NCI-H510A treated with DMSO at 0.1 percent for 48 hours (cell line): ENCODE results near the gene ADAMTS2.

Experiments used
- DNase-seq: peaks from one replicate; lab custom pipeline; 2025; lab: John Stamatoyannopoulos, UW

Gene ADAMTS2

DNA sequence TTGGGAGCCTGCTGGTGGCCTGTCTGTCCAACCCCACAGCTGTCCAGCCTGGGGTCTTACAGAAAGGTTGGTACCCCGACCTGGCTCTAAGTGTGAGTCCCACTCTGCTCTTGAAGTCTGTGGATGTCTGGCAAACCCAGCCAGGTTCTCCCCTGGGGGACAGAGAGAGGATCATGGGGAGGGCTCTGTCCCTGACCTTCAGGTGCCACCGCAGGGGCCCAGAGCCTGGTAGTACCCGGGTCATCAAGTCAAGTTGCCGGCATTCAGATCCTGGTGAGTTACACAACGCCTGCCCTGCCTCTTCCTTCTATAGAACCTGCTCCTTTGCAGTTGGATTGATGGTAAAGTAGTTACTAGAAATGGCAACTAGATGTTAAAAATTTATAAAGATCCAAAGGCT is 66.7 kb downstream of the ADAMTS2 start:
- no peak for DNase-seq

DNA sequence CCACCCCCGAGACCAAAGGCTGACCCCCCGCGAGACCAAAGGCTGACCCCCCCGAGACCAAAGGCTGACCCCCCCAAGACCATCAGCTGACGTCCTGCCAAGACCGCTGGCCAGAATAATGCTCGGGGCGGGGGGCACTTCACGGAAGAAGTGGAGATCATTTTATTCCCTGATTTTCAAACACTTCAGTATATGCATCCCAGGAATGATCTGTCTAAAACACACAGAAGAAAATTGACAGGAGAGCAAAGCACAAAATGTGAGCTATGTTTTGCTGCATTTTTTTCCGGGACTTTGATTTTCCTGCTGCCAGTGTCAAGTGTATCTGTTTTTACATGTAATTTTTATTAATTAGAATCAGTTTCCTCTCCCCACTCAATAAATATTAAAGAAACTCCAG is 67.1 kb downstream of the ADAMTS2 start:
- no peak for DNase-seq

DNA sequence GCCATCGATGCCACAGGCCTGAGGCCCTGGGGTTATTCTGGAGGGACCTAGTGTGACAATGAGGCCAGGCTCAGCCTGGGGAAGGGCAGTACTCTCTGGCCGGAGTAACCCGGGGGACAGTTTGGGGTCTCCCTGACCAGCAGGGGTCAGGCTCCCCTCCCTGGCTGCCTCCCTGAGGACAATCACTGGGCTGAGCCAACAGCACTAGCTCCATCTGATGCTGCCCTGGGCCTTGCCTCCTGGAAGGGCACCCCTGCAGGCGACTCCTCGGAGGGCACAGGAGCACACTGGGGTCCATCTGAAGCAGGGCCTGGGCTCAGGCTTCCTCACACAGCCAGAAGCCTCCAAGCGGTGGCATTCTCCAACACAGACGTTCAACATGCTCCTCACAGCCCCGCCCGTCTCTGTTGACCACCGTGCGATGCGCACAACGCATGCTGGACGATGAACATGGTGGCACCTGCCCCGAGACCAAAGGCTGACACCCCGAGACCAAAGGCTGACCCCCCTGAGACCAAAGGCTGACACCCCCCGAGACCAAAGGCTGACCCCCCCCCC is 68.3 kb downstream of the ADAMTS2 start:
- DNase-seq: no peak

DNA sequence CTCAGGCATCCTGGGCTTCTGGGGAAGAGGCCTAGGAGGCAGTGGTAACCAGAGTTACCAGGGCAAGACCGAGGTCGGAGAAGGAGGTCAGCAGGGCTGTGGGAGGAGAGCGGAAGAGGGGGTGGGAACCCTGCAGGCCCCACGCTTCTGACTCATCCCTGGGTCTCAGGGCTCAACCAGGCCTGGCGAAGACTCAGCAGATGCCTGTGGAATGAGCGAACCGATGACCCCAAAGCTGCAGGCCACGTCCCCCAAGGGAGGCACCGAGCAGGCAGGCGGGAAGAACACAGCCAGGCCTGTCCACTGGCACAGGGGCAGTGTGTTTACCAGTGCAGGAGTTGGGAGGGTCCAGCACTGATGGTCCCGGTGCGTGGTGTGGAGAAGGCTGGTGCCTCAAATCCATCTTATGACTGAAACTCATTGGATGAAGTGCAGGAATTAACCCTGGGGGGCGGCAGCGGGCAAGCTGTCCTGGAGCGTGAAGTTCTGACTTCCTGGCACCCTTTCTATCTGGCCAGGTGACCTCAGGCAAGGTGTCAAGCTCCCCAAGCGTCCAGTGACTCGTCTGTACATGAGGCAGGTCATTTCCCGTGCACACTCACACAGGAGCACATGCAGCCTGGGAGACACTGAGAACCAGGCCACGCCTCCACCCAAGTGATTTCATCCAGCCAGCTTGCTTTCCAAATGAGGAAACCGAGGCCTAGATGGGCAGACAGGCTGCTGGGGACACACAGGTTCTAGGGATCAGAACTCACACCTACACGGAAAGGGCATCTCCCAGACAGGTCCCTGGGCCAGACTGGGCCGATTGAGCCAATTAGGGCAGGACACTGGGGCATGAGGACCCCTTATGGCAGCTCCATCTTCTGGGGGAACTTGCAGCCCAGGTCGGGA is 69.1 kb downstream of the ADAMTS2 start:
- DNase-seq: no peak

DNA sequence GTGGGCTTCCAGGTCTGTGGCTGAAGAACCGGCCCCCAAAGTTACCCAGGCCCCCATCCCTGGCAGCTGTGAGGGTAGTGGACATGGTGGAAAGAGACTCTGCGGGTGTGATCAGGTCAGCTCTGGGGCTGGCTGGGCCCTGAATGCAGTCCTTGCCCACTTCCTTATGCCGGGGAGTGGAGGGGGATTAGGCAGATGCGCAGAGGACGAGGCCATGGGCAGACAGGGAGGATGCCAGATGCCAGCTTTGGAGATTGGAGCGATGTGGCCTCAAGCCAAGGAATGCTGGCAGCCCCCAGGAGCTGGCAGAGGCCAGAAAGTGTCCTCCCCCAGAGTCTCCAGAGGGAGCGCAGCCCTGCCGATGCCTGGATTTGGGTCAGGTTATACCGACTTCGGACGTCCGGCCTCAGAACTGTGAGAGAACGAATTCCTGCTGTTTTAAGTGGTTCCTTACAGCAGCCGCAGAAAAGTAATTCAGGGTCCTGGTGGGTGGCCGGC is 69.8 kb downstream of the ADAMTS2 start:
- DNase-seq: no peak

DNA sequence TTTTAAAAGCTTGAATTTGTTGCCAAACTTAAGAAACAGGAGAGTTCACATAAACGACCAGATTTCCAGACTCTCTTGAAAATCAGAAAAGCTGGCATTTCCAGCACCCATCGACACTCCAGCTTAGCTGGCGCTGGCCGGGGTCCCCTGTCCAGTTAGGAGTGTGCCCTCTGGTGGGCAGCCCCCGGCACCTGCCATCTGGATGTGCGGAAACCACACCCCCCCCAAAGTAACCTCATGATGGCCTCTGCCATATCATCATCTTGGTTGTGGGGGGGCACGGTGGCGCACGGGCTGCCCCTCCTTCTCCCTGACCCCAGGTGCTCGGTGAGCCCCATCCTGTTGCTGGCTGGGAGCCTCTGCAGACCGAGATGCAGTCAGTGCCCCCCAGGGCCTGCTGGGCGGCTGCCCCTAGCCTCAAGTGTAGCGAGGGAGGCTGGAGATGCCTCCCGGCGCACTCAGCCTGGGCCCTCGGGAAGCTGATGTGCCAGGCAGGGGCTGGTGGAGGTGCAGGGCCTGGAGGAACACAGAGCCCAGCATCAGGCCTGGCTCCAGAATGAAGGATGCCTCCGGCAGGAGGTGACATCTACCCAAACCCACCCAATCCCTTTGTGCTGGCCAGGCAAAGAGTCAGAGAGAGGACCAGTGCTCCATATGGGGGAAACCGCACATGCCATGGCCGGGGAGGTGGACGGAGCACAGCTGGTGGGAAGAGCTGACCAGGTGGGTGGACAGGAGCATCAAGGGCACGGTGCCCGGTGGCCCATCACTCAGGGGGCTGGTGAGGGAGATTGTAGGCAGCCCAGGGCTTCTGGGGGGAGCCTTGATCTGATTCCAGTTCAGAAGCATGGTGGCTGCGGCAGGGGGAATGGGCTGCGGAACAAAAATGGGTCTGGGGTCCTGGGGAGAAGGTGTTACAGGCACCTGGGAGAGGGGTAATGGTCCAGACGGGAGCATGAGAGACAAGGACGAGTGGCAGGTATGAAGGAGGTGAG is 70.6 kb downstream of the ADAMTS2 start:
- no peak for DNase-seq

DNA sequence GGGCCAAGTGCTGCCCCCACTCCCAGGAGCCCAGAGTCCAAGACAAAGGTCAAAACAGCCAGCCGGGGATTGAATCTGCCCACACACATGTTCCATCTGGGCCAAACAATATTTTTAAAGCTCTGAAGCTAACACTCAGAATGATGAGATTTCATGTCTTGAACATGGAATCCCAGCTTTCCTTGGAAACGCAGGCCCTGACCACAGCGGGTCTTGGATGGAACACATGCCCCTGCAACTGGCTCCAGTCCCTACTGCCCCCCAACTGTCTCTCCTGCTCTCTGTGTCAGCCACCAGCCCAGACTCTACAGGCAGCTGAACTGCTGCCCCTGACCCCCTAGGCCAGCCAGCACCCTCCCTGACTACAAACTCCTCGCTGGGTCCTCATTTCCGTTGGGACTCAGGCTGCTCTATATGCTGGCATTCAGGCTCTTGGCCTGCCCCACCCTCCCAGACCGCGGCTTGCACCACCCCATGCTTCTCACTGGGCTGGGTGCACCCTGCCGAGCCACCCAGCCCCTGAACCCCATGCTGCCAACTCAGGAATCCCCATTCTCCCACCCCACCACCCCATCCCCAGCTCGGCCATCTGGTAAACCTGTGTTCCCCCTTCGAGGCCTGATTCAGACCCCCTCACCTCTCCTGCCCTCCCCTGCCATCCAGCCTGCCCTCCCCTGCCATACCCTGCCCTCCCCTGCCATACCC is 71.7 kb downstream of the ADAMTS2 start:
- DNase-seq: no peak

DNA sequence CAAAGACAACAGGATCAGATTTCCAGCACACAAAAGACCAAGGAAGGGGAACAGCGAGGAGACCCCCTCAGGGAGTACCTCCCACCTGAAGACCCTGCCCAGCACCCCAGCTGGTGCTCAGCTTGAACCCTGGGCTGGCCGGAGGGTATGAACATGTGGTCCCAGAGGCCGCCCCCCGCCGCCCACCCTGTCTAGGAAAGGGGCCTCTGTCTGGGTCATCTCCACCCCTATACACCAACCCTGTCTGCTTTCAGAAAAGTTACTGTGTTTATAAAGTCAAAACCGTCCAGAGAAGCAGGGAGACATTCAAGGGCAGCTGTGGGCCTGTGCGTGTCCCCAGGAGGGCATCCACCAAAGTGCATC is 72.2 kb downstream of the ADAMTS2 start:
- DNase-seq: no peak

DNA sequence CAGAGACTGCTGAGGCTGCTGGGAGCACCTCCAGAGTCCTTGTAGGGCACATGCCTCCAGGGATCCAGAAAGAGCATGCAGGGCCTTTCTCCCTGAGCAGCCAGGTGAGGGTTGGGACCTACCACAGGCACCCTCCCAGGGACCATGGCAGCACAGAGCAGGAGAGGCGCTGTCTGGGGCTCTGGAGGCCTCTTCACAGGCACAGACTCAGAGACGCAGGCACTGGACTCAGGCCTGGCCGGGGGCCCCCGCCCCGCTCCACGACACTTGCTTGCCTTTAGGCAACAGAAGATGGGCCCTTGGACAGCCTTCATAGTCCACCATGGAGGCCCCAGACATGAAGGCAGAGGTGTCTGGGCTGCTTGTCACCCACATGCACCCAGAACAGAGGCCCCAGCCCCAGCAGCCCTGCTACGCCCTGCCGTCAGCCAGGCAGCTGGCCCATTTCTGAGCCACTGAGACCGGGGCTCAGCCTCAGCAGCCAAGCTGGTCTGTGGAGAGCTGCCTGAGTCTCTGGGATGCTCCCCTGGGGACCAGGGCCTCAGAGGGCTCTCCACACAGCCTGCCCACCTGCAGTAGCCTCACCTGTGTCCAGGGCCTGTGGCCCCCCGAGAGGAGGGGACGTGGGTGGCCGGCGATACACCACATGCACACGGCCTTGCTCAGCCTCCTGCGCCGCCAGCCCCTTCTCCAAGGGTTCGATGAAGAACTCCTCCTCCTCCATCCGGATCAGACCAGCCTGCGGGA is 72.8 kb downstream of the ADAMTS2 start:
- DNase-seq: no peak

DNA sequence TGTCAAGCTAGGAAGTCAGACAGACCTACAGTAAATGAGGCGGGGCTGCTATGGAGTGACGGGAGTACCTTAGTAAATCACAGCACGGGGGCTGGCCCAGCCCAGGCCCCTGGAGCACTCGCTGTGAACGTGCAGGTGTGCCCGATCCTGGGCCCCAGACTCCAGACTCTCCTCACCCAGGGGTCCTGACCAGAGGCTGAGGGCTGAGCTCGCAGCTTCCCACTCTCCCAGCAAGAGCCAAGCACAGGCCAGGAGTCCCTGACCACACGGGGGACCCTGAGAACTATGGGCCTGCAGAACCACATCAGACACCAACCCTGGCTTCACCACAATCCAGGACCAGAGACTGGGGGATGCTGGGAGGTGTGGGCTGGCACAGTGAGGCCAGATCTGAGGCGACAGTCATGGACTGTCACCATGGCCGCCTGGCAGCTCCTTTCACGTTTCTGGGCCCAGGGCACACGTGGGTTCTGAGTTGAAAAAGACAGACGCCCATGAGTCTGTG is 73.4 kb downstream of the ADAMTS2 start:
- DNase-seq: no peak

DNA sequence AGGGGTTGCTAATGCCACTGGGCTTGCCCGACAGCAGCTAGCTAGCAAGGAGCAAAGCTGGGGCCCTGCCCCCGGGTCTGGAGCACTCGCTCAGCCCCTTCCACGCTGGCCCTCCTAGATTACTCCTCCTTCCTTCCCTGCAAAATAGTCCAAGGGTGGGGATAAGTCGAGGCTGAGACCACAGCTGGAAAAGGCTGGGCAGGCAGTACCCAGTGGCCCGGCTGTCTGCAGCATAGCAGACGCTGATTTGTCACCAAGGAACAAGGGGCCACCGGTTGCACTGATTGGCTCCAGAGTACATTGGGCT is 73.9 kb downstream of the ADAMTS2 start:
- DNase-seq: no peak

DNA sequence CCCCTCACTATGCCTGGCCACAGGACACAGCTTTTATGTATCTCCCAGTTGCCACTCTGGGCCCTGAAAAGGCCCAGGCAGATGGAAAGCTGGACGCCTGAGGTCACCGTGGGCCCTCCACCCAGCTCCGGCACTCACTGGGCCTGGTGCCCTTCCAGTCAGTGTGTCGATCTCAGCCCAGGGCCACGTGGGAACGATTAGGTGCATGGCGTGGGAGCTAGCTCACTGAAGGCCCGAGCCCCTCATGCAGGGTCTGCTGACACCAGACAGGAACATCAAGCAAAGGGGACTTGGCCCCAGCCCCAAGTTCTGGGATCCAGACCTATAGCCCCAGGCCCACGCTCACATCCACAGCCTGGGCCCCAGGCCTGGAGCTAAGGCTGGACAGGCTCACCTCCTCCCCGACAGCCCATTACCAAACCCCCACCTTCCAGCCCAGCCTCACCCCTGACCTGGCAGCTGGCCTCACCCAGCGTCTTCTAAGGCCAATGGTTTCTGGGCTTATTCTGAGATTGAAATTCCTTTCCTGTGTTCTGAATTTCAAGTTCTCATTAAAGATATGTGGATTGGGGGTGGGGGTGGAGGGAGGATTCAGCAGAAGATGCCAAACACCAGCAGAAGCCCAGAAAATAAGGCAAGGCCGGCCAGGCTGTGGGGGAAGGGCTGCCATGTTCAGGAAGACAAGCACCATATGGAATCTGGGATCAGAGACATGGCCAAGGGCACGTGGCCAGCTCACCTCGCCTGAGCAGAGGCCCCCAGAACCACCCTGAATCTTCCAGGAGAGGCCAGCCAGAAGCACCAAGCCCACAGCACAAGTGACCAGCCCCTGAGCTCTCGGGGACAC is 74.5 kb downstream of the ADAMTS2 start:
- DNase-seq: no peak

DNA sequence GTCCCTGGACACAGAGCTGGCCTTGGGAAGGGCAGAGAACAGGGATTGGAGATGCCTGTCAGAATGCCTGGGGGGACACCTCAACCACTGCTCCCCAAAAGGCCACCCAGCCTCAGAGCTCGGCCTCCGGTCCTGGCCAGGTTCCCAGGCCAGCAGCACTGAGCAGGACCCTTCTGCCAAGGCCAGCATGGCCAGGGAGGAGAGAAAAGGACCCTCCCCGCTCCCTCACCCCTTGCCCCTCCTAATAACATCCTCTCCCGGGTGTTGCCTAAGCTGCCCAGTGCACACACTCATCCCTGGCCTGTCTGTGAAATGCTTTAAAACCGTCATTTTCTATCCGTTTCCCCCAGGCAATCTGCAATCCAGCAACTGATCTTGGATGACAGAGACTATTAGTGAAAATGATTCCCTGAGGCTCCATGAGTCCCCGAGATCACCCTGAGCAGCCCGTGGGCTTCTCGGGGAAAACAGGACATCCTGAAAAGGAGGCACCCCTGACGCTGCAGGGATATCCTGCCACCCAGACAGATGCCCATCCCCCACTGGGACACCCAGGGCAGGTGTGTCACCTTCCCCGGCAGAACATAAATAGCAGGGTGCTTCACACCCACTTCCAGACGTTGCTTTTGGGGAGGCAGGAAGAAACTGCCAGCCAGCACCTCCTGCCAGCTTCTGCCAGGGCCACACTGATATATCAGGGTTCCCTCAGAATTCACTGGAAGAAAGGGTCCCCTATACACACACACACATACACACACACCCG is 75.3 kb downstream of the ADAMTS2 start:
- DNase-seq: no peak

DNA sequence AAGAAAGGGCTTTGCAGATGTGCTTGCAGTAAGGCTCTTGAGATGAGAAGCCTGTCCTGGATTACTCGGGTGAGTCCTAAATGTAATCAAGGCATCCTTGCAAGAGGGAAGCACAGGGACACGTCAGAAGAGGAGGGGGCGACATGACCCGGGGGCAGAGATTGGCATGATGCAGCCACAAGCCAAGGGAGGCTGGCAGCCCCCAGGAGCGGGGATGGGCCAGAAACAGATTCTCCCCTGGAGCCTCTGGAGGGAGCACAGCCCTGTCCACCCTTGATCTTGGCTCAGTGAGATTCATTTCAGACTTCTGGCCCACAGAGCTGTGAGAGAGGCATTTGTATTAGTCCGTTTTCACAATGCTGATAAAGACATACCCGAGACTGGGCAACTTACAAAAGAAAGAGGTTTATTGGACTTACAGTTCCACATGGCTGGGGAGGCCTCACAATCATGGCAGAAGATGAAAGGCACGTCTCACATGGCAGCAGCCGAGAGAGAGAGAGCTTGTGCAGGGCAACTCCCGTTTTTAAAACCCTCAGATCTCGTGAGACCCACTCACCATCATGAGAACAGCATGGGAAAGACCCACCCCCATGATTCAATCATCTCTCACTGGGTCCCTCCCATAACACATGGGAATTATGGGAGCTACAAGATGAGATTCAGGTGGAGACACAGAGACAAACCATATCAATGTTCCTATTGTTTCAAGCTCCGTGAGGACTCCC is 76.1 kb downstream of the ADAMTS2 start:
- no peak for DNase-seq

DNA sequence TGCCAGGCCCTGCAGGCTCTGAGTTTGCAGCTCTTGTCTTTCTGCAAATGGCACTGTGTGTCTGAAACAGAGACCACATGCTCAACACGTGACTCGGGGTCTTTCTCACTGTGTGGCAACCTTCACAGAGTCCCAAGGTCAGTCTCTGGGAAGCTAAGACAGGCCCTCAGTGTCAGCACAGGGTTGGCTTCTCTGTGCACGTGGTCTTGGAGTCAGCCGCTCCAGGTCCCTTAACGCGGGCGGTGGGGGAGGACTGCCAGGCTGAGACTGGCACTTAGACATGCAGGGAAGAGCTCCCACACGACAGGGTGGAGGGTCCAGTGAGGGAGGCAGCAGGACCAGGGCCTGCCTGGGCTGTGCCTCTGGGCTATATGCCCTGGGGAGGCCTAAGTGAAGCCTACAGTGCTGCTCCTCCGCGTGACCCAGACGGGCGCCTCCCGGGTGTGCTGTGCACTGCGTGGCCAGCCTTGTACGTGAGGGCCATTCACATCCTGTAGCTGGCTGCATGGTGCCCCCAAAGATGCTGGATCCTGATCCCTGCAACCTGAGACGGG is 76.8 kb downstream of the ADAMTS2 start:
- DNase-seq: no peak

DNA sequence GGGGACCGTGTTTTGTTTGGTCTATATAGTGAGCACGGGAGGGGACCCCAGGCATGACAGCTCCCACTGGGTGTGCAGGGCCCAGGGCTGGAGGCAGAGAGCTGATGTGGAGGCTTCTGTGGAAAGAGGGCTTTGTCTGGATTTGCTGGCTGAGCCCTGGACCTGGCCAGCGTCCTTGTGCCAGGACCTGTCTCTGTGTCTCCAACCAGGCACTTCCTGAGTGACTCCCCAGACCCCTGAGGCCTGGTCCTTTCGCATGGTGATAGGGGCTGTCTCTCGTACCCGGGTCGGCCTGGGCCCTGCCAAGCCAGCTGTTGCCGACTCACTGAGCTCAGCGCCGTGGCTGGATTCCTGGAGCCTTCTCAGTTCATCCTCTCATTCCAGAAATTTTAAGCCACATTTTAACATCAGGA is 77.6 kb downstream of the ADAMTS2 start:
- no peak for DNase-seq

DNA sequence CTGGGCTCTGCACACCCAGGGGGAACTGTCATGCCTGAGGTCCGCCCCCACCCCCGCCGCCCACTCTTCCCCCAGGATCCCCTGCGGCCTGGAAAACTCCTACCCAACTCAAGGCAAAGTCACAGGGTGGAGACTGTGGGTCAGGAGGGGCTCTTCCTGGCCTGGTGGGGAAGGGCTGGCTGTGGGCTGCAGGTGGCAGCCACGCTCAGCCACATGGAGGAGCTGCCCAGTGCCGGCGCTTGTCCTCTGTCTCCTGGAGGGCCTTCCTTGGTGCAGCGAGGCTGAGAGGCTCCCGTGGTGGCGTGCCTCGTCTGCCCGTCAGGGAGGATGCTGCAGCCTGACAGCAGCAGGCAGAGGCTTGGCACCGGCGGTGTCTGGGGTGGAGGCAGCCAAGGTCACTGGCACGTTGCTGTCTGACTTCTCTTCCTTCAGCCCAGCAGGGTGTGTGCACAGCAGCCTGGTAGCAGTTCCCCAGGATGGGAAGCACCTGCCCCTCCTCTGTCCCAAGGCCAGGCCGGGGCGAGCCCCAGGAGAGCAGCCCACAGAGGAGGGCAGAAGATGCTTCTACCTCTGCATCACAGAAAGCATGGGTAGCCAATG is 78.1 kb downstream of the ADAMTS2 start:
- no peak for DNase-seq
